Measurements from ENCODE around the gene PIP4K2C. TPM values are rescaled to one million over a fixed set of nuclear protein-coding genes. Genes with fewer than 3 reads are reported as not detected.

Gene PIP4K2C
- total and polyA plus RNA-seq, 12 donors = 5.8 to 17.2 (median 14.1) TPM

DNA sequence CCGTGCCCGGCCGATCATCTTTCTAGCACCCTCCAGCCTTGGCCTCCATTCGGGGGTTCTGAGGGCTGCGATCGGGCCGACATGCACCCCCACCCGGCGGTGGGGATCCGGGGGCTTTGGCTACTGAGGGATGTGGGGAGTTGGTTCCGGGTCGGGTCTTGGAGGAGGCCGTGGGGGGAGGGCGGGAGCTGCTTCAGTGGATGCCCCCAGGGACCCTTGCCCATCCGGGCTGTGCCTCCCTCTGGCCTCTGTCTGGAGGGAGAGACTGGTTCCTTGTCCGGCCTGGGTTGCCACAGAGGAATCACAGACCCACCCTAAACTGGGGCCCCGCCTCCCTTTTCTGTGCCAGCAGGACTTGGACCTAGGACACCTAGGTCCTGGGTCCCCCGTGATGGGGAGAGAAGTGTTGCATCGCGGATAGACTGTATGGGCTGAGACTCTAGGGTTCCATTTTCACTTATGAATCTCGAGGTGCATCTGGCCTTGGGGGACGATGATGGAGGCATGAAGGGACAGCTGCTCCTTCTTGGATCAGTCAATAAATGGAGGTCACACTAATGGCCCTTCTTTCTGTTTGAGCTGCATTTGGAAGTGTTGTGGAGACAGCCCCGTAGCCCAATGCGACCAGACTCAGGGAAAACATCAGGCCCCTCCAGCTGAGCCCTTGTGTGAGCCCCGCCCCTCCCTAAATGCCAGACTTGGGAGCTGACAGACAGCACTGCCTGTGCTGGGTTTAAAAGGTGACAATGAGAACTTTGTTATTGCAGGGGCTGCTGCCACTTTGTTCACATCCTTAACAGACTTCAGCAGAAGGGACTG is 14.2 kb downstream of the PIP4K2C start:
- peak; percentile 48 to 49 for DNase-seq
- TF ChIP-seq, protein P1, sequence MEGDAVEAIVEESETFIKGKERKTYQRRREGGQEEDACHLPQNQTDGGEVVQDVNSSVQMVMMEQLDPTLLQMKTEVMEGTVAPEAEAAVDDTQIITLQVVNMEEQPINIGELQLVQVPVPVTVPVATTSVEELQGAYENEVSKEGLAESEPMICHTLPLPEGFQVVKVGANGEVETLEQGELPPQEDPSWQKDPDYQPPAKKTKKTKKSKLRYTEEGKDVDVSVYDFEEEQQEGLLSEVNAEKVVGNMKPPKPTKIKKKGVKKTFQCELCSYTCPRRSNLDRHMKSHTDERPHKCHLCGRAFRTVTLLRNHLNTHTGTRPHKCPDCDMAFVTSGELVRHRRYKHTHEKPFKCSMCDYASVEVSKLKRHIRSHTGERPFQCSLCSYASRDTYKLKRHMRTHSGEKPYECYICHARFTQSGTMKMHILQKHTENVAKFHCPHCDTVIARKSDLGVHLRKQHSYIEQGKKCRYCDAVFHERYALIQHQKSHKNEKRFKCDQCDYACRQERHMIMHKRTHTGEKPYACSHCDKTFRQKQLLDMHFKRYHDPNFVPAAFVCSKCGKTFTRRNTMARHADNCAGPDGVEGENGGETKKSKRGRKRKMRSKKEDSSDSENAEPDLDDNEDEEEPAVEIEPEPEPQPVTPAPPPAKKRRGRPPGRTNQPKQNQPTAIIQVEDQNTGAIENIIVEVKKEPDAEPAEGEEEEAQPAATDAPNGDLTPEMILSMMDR (IDR thresholded peaks at IDR 0.05) = no peak
- peak in 3 of 8 donors; percentile 5 to 31 (median 30) for ATAC-seq
- Histone ChIP-seq H3K9me3 (no peaks in the 10 kb centered on the region), H3K36me3 (peaks cover 0 to 52% (median 10%) of the 10 kb centered on the region in 9 donors), H3K27ac (peak overlapping the region; percentile 78 to 96 (median 90)), H3K4me1 (peaks cover 0 to 61% (median 31%) of the 10 kb centered on the region in 9 donors), H3K27me3 (peaks cover 0 to 27% (median 0%) of the 10 kb centered on the region in 7 donors), H3K4me3 (peak overlapping the region; percentile 58 to 87 (median 76))
- intact Hi-C loops (cut with DNase I) = loop anchor here in 1 of 10 donors (2.0 kb wide), 1 partner anchor 14 kb away; the partner anchor contains the start of gene PIP4K2C
- 9% methylated on average over 22 to 25 of the region's 25 CpGs for WGBS, 2 donors

DNA sequence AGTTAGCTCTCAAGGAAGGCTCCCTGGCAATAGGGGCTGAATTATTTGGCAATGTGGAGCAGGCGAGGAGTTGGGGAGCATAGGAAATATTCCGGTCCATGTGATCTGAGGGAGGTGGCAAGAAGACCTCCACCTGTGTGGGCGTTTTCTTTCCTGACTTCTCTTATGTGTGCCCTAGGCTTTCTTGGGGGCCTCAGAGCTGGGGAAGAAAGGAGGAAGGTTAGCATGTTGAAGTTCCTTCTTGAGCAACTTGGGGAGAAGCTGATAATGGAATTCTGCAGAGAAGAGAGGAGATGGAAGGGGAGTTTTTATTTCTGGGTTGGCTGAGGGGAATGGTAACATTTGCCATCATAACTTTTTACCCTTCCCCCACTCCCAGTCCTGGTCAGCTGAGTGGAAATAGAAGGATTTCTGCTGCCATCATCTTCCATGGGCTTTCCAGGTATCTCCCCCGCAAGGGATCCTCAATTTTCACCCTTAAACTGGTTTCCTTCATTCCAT is 14.9 kb downstream of the PIP4K2C start:
- Histone ChIP-seq H3K4me3 (peak overlapping the region in 8 of 10 donors; percentile 58 to 80 (median 74)), H3K4me1 (peaks cover 0 to 68% (median 37%) of the 10 kb centered on the region in 9 donors), H3K27me3 (peaks cover 0 to 33% (median 0%) of the 10 kb centered on the region in 7 donors), H3K27ac (peak overlapping the region in 8 of 10 donors; percentile 78 to 96 (median 92)), H3K9me3 (no peaks in the 10 kb centered on the region), H3K36me3 (peaks cover 0 to 46% (median 10%) of the 10 kb centered on the region in 9 donors)
- intact Hi-C loops (cut with DNase I) = loop anchor here in 1 of 10 donors (2.0 kb wide), 1 partner anchor 15 kb away; the partner anchor contains the start of gene PIP4K2C
- 84 to 85% methylated on average over 4 of the region's 4 CpGs for WGBS, 2 donors
- TF ChIP-seq, protein P1 (IDR thresholded peaks at IDR 0.05) = no peak
- ATAC-seq = no peak
- no peak for DNase-seq

DNA sequence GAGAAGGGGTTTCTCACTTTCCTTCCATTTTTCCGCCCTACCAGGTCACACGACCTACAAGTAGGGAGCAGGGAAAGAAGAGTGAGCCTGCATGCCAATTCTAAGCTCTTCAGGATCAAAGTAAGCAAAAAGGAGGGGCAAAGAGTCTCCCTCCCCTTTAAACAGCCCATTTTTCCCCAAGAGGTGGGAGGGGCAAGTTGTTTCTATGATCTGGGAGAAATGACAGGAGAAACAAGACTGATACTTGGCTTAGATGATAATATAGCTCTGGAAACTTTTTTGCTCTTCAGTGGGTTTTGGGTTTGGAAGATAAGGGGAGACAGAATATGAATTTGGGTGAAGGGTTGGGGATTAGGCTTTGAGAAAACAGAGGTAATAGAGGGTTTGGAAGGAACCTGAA is 15.4 kb downstream of the PIP4K2C start:
- no peaks in the 10 kb centered on the region for H3K9me3 ChIP-seq
- no peak for DNase-seq
- intact Hi-C loops (cut with DNase I) = no loop called here
- 62 to 85% methylated on average over 2 of the region's 2 CpGs for WGBS, 2 donors
- peak overlapping the region in 5 of 10 donors; percentile 67 to 80 (median 76) for H3K4me3 ChIP-seq
- TF ChIP-seq, protein P1 (IDR thresholded peaks at IDR 0.05) = no peak
- ATAC-seq = no peak
- H3K27ac ChIP-seq = peak overlapping the region in 7 of 10 donors; percentile 25 to 96 (median 93)
- H3K27me3 ChIP-seq = peaks cover 0 to 39% (median 0%) of the 10 kb centered on the region in 7 donors
- peaks cover 0 to 40% (median 7%) of the 10 kb centered on the region in 9 donors for H3K36me3 ChIP-seq
- H3K4me1 ChIP-seq = peaks cover 0 to 73% (median 41%) of the 10 kb centered on the region in 9 donors

DNA sequence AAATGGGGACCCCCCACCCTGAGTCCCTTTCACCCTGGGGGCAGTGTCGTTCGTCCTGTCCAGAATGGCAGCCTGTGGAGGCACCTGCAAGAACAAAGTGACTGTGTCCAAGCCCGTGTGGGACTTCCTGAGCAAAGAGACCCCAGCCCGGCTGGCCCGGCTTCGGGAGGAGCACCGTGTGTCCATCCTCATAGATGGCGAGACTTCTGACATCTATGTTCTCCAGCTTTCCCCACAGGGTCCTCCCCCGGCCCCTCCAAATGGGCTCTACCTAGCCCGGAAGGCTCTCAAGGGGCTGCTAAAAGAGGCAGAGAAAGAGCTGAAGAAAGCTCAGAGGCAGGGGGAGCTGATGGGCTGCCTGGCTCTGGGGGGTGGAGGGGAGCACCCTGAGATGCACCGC is 15.8 kb downstream of the PIP4K2C start:
- ATAC-seq (no peak), DNase-seq (no peak)
- Histone ChIP-seq H3K4me1 (peaks cover 0 to 76% (median 44%) of the 10 kb centered on the region in 9 donors), H3K9me3 (no peaks in the 10 kb centered on the region), H3K4me3 (peak overlapping the region in 2 of 10 donors; percentile 9 to 67), H3K36me3 (peaks cover 0 to 36% (median 7%) of the 10 kb centered on the region in 9 donors), H3K27me3 (peaks cover 0 to 43% (median 0%) of the 10 kb centered on the region in 7 donors), H3K27ac (peak overlapping the region in 4 of 10 donors; percentile 23 to 43 (median 30))
- TF ChIP-seq, protein P1 (IDR thresholded peaks at IDR 0.05) = no peak
- intact Hi-C loops (cut with DNase I) = no loop called here
- 88 to 92% methylated on average over 11 of the region's 11 CpGs for WGBS, 2 donors

Data from heart right ventricle (tissue), 16 donors.